ENCODE data around the gene MRPL24.

The MRPL24 gene

DNA sequence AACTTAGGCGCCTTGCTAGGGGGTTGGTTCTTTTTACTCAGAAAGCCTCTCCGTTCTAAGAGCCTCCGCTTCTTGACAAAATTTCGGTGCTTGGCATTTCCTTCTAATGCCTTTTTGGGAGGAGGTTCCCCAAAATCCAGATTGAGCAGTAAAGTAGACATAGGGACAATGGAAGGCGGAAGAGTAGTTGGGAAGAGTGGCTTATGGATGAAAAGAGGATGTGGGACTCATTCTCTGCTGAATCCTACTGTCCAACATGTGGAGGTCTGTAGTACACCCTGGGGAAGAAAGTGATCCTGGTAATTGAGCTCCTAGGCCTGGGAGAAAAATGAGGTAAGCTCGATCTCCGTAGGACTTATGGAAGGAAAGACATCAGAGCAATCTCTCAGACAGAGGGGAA, 13.4 kb downstream of the MRPL24 start:
- Histone ChIP-seq H3K4me1 (ENCODE audit: low read depth, poor library complexity, severe bottlenecking) (peaks cover 49% of the 10 kb centered on the region), H3K4me2 (peak overlapping the region; percentile 90), H3K9ac (peak overlapping the region; percentile 66), H3K79me2 (ENCODE audit: insufficient read depth, low read depth) (peaks cover 69% of the 10 kb centered on the region), H4K20me1 (ENCODE audit: insufficient read depth) (peaks cover 20% of the 10 kb centered on the region), H3K27me3 (ENCODE audit: insufficient read depth, low read depth) (no peaks in the 10 kb centered on the region), H3K27ac (peak overlapping the region; percentile 39; the same call in 1 of the 2 replicates), H2AFZ (ENCODE audit: low read depth) (peak overlapping the region; percentile 55; the same call in 1 of the 2 replicates), H3K4me3 (IDR thresholded peaks at IDR 0.05; ENCODE audit: insufficient read depth, low read depth, low read length) (peak overlapping the region; percentile 94), H3K36me3 (ENCODE audit: insufficient read depth) (peaks cover 19% of the 10 kb centered on the region; the same call in 1 of the 2 replicates)
- TF ChIP-seq, protein P1, sequence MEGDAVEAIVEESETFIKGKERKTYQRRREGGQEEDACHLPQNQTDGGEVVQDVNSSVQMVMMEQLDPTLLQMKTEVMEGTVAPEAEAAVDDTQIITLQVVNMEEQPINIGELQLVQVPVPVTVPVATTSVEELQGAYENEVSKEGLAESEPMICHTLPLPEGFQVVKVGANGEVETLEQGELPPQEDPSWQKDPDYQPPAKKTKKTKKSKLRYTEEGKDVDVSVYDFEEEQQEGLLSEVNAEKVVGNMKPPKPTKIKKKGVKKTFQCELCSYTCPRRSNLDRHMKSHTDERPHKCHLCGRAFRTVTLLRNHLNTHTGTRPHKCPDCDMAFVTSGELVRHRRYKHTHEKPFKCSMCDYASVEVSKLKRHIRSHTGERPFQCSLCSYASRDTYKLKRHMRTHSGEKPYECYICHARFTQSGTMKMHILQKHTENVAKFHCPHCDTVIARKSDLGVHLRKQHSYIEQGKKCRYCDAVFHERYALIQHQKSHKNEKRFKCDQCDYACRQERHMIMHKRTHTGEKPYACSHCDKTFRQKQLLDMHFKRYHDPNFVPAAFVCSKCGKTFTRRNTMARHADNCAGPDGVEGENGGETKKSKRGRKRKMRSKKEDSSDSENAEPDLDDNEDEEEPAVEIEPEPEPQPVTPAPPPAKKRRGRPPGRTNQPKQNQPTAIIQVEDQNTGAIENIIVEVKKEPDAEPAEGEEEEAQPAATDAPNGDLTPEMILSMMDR (conservative IDR thresholded peaks at IDR 0.05; ENCODE audit: low read depth, low read length), result no peak

DNA sequence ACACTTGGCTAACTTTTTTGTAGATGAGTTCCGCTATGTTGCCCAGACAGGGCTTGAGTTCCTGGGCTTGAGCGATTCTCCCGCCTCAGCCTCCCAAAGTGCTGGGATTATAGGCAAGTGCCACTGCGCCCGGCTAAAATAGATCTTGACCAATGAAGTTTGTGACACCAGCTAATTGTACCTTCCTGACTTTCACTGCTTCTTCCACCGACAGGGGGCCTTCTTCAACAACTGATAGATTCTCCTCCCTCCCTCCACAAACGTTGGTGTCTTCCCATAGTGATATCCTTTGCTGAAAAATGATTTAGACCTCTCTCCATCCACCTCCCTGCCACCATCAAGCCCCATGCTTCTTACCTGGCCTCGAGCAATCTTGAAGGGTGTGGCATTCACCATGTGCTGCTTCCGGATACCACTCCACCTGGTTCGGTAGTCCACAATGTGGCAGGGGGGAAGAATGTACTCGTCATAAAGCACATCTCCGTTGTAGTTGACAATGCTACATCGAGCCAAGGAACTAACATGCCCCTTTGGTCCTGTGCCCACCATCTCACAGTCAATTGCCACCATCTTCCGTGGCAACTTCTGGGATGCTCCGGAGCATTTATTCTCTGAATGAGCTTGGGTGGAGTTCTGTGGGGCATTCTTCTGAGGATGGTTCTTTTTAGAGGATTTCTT, 14.2 kb downstream of the MRPL24 start:
- Histone ChIP-seq H3K4me1 (ENCODE audit: low read depth, poor library complexity, severe bottlenecking) (peaks cover 55% of the 10 kb centered on the region), H2AFZ (ENCODE audit: low read depth) (no peak overlapping the region), H3K9ac (peak overlapping the region; percentile 66; the same call in 1 of the 2 replicates), H3K27me3 (ENCODE audit: insufficient read depth, low read depth) (no peaks in the 10 kb centered on the region), H3K79me2 (ENCODE audit: insufficient read depth, low read depth) (peaks cover 69% of the 10 kb centered on the region), H3K4me3 (IDR thresholded peaks at IDR 0.05; ENCODE audit: insufficient read depth, low read depth, low read length) (peak overlapping the region; percentile 94), H3K4me2 (peak overlapping the region; percentile 90), H3K36me3 (ENCODE audit: insufficient read depth) (peaks cover 23% of the 10 kb centered on the region; the same call in 1 of the 2 replicates), H3K27ac (peak overlapping the region; percentile 39; the same call in 1 of the 2 replicates), H4K20me1 (ENCODE audit: insufficient read depth) (peaks cover 20% of the 10 kb centered on the region)
- TF ChIP-seq, protein P1 (conservative IDR thresholded peaks at IDR 0.05; ENCODE audit: low read depth, low read length), result peak; percentile 97

DNA sequence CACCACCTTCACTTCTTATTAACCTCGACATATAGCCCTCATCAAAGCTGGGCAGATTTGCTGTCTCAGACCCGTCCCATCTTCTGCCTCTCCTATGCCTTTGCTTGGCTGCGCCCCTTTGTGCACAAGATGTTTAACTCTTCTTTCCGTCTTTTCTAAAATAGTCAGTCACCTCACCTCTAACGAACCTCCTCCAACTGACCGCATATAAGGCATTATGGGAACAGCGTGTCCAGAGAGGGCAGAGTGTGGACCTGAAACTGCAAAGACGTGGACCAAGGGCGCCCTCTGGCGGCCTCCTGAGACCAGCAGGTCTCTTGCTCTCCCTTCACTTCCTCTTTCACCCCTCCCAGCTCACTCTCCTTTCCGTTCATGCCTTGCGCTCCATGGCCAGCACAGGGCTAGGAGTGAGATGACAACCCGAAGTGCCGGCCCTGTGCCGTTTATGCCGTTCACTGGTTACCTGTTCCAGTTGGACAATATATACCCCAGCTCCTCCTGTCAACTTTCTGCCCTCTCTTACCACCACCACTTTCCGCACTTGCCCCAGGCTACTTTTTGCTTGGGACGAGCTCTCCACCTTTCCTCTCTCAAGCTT, 15.1 kb downstream of the MRPL24 start:
- Histone ChIP-seq H3K4me2 (peak overlapping the region; percentile 90), H3K27me3 (ENCODE audit: insufficient read depth, low read depth) (no peaks in the 10 kb centered on the region), H3K4me3 (IDR thresholded peaks at IDR 0.05; ENCODE audit: insufficient read depth, low read depth, low read length) (peak overlapping the region; percentile 94), H3K36me3 (ENCODE audit: insufficient read depth) (peaks cover 32% of the 10 kb centered on the region; the same call in 1 of the 2 replicates), H2AFZ (ENCODE audit: low read depth) (no peak overlapping the region), H4K20me1 (ENCODE audit: insufficient read depth) (peaks cover 20% of the 10 kb centered on the region), H3K4me1 (ENCODE audit: low read depth, poor library complexity, severe bottlenecking) (peaks cover 60% of the 10 kb centered on the region), H3K79me2 (ENCODE audit: insufficient read depth, low read depth) (peaks cover 69% of the 10 kb centered on the region), H3K9ac (peak overlapping the region; percentile 3; the same call in 1 of the 2 replicates), H3K27ac (no peak overlapping the region; the same call in 1 of the 2 replicates)
- TF ChIP-seq, protein P1 (conservative IDR thresholded peaks at IDR 0.05; ENCODE audit: low read depth, low read length), result peak; percentile 99

DNA sequence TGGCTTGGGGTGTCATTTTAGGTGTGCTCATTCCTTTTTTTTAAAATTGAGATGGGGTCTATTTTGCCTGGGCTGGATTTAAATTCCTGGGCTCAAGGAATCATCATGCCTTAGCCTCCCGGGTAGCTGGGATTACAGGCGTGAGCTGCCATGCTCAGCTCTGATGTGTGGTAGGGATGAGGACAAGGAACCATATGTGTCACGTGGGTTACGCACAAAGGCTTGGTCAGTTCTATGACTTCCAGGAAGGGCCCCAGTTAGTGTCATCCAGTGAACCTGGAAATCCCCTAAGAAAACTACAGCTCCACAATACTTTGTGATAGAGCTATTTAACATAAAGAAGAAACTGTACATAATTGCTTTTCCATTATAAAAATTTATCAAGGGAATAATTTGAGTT, 19.4 kb downstream of the MRPL24 start:
- Histone ChIP-seq H3K9ac (no peak overlapping the region), H3K79me2 (ENCODE audit: insufficient read depth, low read depth) (peaks cover 40% of the 10 kb centered on the region), H4K20me1 (ENCODE audit: insufficient read depth) (peaks cover 20% of the 10 kb centered on the region)

More for the DNA sequence above, 19.4 kb downstream of the MRPL24 start:
- Histone ChIP-seq H3K4me1 (ENCODE audit: low read depth, poor library complexity, severe bottlenecking) (peaks cover 37% of the 10 kb centered on the region), H3K4me3 (IDR thresholded peaks at IDR 0.05; ENCODE audit: insufficient read depth, low read depth, low read length) (no peak overlapping the region), H2AFZ (ENCODE audit: low read depth) (no peak overlapping the region), H3K4me2 (no peak overlapping the region), H3K27me3 (ENCODE audit: insufficient read depth, low read depth) (no peaks in the 10 kb centered on the region), H3K27ac (no peak overlapping the region), H3K36me3 (ENCODE audit: insufficient read depth) (peaks cover 34% of the 10 kb centered on the region; the same call in 1 of the 2 replicates)
- TF ChIP-seq, protein P1 (conservative IDR thresholded peaks at IDR 0.05; ENCODE audit: low read depth, low read length), result no peak
